Lower lobe of right lung (tissue), 2 donors: ENCODE results near the gene NRG2. TPM values are rescaled to one million over a fixed set of nuclear protein-coding genes. Genes with fewer than 3 reads are reported as not detected.

ENCODE experiments used
- ATAC-seq, 2 donors: fragments of 200-7000 bp; cut with Tn5 transposase; one replicate each; pipeline ENCODE4 v1.9.1; 2020 to 2022; ENCODE audit warnings: mild to moderate bottlenecking in 2 of 2, moderate library complexity in 2 of 2
- DNase-seq: peaks from one replicate; pipeline ENCODE4 v3.0.0-alpha.2; 2020
- H3K27ac ChIP-seq: fragments of 200-600 bp; one replicate; pipeline ENCODE4 v1.8.0; 2022
- H3K27me3 ChIP-seq: fragments of 200-600 bp; one replicate; pipeline ENCODE4 v1.8.0; 2022; ENCODE audit warnings: low read depth
- H3K36me3 ChIP-seq: fragments of 200-600 bp; one replicate; pipeline ENCODE4 v1.8.0; 2022; ENCODE audit warnings: mild to moderate bottlenecking
- H3K4me1 ChIP-seq: fragments of 200-600 bp; one replicate; pipeline ENCODE4 v1.8.0; 2022
- H3K4me3 ChIP-seq: fragments of 200-600 bp; one replicate; pipeline ENCODE4 v1.8.0; 2022; ENCODE audit warnings: mild to moderate bottlenecking
- H3K9me3 ChIP-seq: fragments of 200-600 bp; one replicate; pipeline ENCODE4 v1.8.0; 2022
- intact Hi-C: fragments of 100-400 bp; cut with DNase I; formaldehyde crosslinking; loops from one replicate; pipeline ENCODE4 v1.11.0; 2022
- total RNA-seq: library from RNA; stranded (reverse); fragmentation: NEBNext Ultra II Directional; extraction: Animal tissue kit (Norgen Biotek cat#: 25700); gene quantifications from one replicate; pipeline ENCODE4 v1.2.1, GENCODE V29; 2021
- TF ChIP-seq, protein P1 (sequence below): fragments of 200-600 bp; IDR thresholded peaks from one replicate; pipeline ENCODE4 v1.8.0; 2022; ENCODE audit warnings: antibody characterized with exemption, mild to moderate bottlenecking
- donor health status: DM: no; HTN: yes; CAD: no; lungs with severe emphysema.

Gene NRG2
- total RNA-seq, 1 donor from 2014 or later: 1.6 TPM

DNA sequence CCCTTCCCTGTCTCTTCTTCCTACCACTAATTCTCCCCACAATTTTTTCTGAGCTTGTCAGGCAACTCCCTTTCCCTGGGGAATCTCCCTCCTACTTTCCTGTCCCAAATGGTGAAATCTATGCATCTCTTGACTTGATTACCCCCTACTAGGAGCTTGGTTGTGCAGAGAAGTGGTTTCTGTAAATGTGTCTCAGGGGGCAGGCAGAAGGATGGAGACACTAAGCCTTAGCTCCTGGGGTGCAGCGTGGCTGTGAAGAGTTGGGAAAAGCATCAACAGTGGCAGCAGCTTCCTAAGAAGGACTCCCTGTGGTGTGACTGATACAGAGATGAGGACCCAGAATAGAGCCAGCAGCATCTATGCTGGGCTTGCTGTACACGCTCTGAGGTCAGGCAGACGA lies 62.3 kb downstream of the NRG2 start:
- Histone ChIP-seq H3K9me3 (no peaks in the 10 kb centered on the region), H3K4me1 (no peaks in the 10 kb centered on the region), H3K36me3 (no peaks in the 10 kb centered on the region), H3K27ac (no peak overlapping the region), H3K4me3 (no peak overlapping the region), H3K27me3 (peaks cover 8% of the 10 kb centered on the region)
- TF ChIP-seq, protein P1, sequence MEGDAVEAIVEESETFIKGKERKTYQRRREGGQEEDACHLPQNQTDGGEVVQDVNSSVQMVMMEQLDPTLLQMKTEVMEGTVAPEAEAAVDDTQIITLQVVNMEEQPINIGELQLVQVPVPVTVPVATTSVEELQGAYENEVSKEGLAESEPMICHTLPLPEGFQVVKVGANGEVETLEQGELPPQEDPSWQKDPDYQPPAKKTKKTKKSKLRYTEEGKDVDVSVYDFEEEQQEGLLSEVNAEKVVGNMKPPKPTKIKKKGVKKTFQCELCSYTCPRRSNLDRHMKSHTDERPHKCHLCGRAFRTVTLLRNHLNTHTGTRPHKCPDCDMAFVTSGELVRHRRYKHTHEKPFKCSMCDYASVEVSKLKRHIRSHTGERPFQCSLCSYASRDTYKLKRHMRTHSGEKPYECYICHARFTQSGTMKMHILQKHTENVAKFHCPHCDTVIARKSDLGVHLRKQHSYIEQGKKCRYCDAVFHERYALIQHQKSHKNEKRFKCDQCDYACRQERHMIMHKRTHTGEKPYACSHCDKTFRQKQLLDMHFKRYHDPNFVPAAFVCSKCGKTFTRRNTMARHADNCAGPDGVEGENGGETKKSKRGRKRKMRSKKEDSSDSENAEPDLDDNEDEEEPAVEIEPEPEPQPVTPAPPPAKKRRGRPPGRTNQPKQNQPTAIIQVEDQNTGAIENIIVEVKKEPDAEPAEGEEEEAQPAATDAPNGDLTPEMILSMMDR: no peak
- intact Hi-C loops: no loop called here
- ATAC-seq (no peak), DNase-seq (no peak)

DNA sequence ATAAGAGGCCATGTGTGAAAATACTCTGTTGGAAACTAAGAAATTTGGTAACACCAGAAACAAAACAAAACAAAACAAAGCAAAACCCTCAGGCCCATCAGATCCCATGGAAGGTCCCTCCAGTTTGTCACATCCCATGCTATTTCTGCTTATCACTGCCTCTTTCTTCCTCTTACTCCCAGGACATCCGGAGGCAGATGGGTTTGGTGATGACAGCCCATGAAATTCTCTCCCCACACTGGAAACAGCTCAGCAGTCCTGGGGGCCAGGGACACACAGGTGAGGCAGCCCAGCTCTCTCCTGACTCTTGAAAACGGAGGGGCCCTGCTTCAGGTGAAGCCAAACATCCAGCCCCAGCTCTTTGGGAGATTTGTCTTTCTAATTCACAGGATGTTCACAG lies 63.2 kb downstream of the NRG2 start:
- Histone ChIP-seq H3K27me3 (peaks cover 8% of the 10 kb centered on the region), H3K27ac (no peak overlapping the region), H3K9me3 (no peaks in the 10 kb centered on the region), H3K4me1 (no peaks in the 10 kb centered on the region), H3K4me3 (no peak overlapping the region), H3K36me3 (no peaks in the 10 kb centered on the region)
- intact Hi-C loops: no loop called here
- ATAC-seq (no peak), DNase-seq (no peak)
- TF ChIP-seq, protein P1: no peak

DNA sequence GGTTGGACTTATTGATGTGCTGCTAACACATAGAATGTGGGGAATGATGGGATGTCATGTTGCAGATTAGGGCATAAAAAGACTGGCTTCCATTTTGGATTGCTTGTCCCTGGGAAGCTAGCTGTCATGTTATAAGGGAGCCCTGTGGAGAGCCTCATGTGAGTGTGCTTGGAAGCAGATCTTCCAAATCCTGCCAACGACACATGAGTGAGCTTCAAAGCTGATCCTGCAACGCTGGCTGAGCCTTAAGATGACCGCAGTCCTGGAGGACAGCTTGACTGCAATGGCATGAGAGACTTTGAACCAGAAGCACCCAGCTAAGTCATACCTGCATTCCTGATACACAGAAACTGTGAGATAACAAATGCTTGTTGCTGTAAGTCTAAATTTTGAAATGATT lies 63.6 kb downstream of the NRG2 start:
- ATAC-seq: no peak
- Histone ChIP-seq H3K36me3 (no peaks in the 10 kb centered on the region), H3K4me3 (no peak overlapping the region), H3K27me3 (peaks cover 8% of the 10 kb centered on the region), H3K9me3 (no peaks in the 10 kb centered on the region), H3K4me1 (no peaks in the 10 kb centered on the region), H3K27ac (no peak overlapping the region)
- intact Hi-C loops: no loop called here
- no peak for DNase-seq
- TF ChIP-seq, protein P1: no peak

DNA sequence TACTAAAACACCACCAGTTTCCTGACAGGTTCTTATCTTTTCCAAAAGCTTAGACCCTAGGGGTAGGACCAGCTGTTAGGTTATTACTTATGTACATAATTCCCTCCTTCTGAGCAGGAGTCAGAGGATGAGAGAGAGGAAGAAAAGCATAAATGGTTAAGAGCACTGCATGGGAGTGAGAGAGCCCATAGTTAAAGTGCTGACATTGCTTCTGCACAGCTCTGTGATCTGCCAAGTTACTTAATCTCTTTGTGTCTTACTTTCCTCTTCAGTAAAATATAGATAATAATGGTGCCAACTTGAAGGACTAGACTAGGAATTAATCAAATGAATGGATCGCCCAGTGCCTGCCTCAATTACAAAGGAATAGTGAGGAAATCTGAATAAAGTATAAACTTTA lies 66.4 kb downstream of the NRG2 start:
- no peaks in the 10 kb centered on the region for H3K4me1 ChIP-seq
- TF ChIP-seq, protein P1: no peak
- H3K9me3 ChIP-seq: no peaks in the 10 kb centered on the region
- no peak overlapping the region for H3K4me3 ChIP-seq
- H3K36me3 ChIP-seq: no peaks in the 10 kb centered on the region
- intact Hi-C loops: no loop called here
- no peak overlapping the region for H3K27ac ChIP-seq
- no peak for ATAC-seq
- no peak for DNase-seq
- H3K27me3 ChIP-seq: no peaks in the 10 kb centered on the region

DNA sequence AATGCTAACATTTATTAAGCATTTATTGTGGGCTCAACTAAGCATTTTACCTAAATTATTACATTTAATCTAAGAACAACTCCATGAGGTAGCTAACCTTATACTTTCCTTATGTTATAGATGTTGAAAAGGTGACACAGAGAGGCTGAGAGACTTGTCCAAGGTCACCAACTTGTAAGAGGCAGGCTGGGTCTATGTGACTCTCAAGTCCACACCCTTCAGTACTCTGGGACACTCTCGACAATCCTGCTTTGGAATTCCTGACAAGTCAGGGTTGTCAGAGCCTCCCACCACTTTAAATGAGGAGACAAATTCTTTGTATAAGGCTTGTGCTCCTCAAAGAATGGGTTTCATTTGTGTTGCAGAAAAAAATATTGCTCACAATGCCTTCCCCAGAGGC lies 67.2 kb downstream of the NRG2 start:
- TF ChIP-seq, protein P1: no peak
- DNase-seq (no peak), ATAC-seq (peak in 1 of 2 donors; percentile 50)
- intact Hi-C loops: no loop called here
- no peaks in the 10 kb centered on the region for H3K9me3 ChIP-seq
- H3K36me3 ChIP-seq: no peaks in the 10 kb centered on the region
- no peak overlapping the region for H3K27ac ChIP-seq
- no peaks in the 10 kb centered on the region for H3K27me3 ChIP-seq
- H3K4me1 ChIP-seq: no peaks in the 10 kb centered on the region
- H3K4me3 ChIP-seq: no peak overlapping the region

DNA sequence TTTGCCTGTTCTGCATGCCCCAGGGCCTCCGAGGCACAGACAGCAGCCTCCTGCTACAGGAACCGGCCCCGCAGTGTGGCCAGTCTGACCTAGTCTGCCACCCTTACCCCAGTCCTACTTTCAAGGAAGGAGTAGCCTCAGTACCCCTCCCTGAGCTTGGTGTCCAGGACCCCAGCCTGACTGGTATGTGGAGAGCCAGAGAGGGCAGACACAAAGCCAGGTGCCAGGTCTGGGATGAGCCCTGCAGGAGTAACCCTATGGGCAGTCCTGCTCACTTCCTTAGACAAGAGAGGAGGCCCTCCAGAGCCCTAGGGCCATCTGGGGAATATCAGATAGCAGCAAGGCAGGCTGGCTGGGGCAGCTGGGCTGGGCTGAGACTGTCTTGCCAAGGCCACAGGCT lies 67.8 kb downstream of the NRG2 start:
- H3K4me1 ChIP-seq: no peaks in the 10 kb centered on the region
- no peak overlapping the region for H3K27ac ChIP-seq
- intact Hi-C loops: no loop called here
- H3K9me3 ChIP-seq: no peaks in the 10 kb centered on the region
- DNase-seq: no peak
- no peaks in the 10 kb centered on the region for H3K27me3 ChIP-seq
- TF ChIP-seq, protein P1: no peak
- H3K36me3 ChIP-seq: no peaks in the 10 kb centered on the region
- no peak overlapping the region for H3K4me3 ChIP-seq
- peak in 1 of 2 donors; percentile 42 for ATAC-seq
